Tibial artery (tissue), 4 donors: ENCODE data around the gene ALDH3A2.

Experiments used
- DNase-seq, 2 donors: peaks; one replicate each; pipeline ENCODE4 v3.0.0-alpha.2; 2019
- H3K27ac ChIP-seq, 2 donors: fragments of 200-600 bp; sonication (generic) in 1 of 2; 1 replicate in 1 of 2; 2 replicates in 1 of 2; pipeline ENCODE4 v1.5.1; 2018 to 2019; ENCODE audit warnings: mild to moderate bottlenecking in 1 of 2
- H3K27me3 ChIP-seq, 2 donors: fragments of 200-600 bp; sonication (generic) in 1 of 2; one replicate each; pipeline versions ENCODE4 v1.5.1 to v1.6.0; 2016 to 2019
- H3K36me3 ChIP-seq, 3 donors: fragments of 200-600 bp; sonication (generic) in 2 of 3; one replicate each; pipeline ENCODE4 v1.5.1; 2016 to 2019; ENCODE audit warnings: mild to moderate bottlenecking in 2 of 3
- H3K4me1 ChIP-seq, 4 donors: fragments of 200-600 bp; sonication (generic) in 2 of 4; 1 replicate in 3 of 4; 2 replicates in 1 of 4; pipeline ENCODE4 v1.5.1; 2016 to 2019
- H3K4me3 ChIP-seq, 2 donors: fragments of 200-600 bp; sonication (generic) in 1 of 2; 1 replicate in 1 of 2; 2 replicates in 1 of 2; pipeline ENCODE4 v1.5.1; 2018 to 2019; ENCODE audit warnings: mild to moderate bottlenecking in 2 of 2
- H3K9me3 ChIP-seq, 3 donors: fragments of 200-600 bp; sonication (generic) in 1 of 3; one replicate each; pipeline ENCODE4 v1.5.1; 2016 to 2019
- CTCF ChIP-seq, 2 experiments: fragments of 200-600 bp in 1 of 2; fragments of 450-650 bp in 1 of 2; IDR thresholded peaks; one replicate each; pipeline ENCODE4 v1.5.1; 2017 to 2019; ENCODE audit warnings: antibody characterized with exemption in 2 of 2, mild to moderate bottlenecking in 1 of 2, moderate library complexity in 1 of 2
- intact Hi-C: fragments of 100-400 bp; cut with DNase I; formaldehyde crosslinking; loops from one replicate; pipeline ENCODE4 v1.15.0; 2023; ENCODE audit warnings: low total_unique reads

The ALDH3A2 gene

GRCh38 chr17:19648475-19649273, at the start of gene ALDH3A2:
Gene ALDH3A2, plus strand, starts transcription at chr17:19648751. Its CDS starts 221 bp downstream, at chr17:19648972.
- H3K9me3 ChIP-seq: no peaks in the 10 kb centered on the region
- TF ChIP-seq CTCF (IDR thresholded peaks at IDR 0.05): peak; percentile 9 to 13
- DNase-seq: peak; percentile 98 to 99
- no peaks in the 10 kb centered on the region for H3K27me3 ChIP-seq
- peaks cover 4 to 7% (median 6%) of the 10 kb centered on the region in 3 donors for H3K36me3 ChIP-seq
- peak within 1 kb of the TSS; percentile 69 to 83 for H3K4me3 ChIP-seq
- peaks cover 0 to 68% (median 53%) of the 10 kb centered on the region in 4 donors for H3K4me1 ChIP-seq
- H3K27ac ChIP-seq: peak within 1 kb of the TSS; percentile 90 to 99
- intact Hi-C loops: loop anchor here (5.0 to 10.0 kb wide), 2 partner anchors 74 to 136 kb away; no protein-coding TSS in a partner anchor

GRCh38 chr17:19610311-19610710, 38.2 kb upstream of the ALDH3A2 start:
- intact Hi-C loops: no loop called here
- H3K4me1 ChIP-seq: no peaks in the 10 kb centered on the region
- TF ChIP-seq CTCF (IDR thresholded peaks at IDR 0.05): no peak
- no peak overlapping the region for H3K4me3 ChIP-seq
- DNase-seq: no peak
- no peaks in the 10 kb centered on the region for H3K36me3 ChIP-seq
- no peak overlapping the region for H3K27ac ChIP-seq
- no peaks in the 10 kb centered on the region for H3K9me3 ChIP-seq
- H3K27me3 ChIP-seq: no peaks in the 10 kb centered on the region

- no peak for DNase-seq
- H3K27ac ChIP-seq: no peak overlapping the region
- no peaks in the 10 kb centered on the region for H3K4me1 ChIP-seq
- H3K9me3 ChIP-seq: no peaks in the 10 kb centered on the region
- H3K4me3 ChIP-seq: no peak overlapping the region
- no peak for TF ChIP-seq CTCF (IDR thresholded peaks at IDR 0.05)
- H3K36me3 ChIP-seq: no peaks in the 10 kb centered on the region
- intact Hi-C loops: no loop called here
- no peaks in the 10 kb centered on the region for H3K27me3 ChIP-seq
These were observed 37.7 kb upstream of the ALDH3A2 start for GRCh38 chr17:19610879-19611278.

GRCh38 chr17:19613979-19614378, 34.6 kb upstream of the ALDH3A2 start:
- intact Hi-C loops: no loop called here
- peaks cover 0 to 19% (median 11%) of the 10 kb centered on the region in 3 donors for H3K9me3 ChIP-seq
- no peak overlapping the region for H3K4me3 ChIP-seq
- H3K36me3 ChIP-seq: no peaks in the 10 kb centered on the region
- DNase-seq: no peak
- H3K27me3 ChIP-seq: no peaks in the 10 kb centered on the region
- H3K4me1 ChIP-seq: no peaks in the 10 kb centered on the region
- no peak overlapping the region for H3K27ac ChIP-seq
- no peak for TF ChIP-seq CTCF (IDR thresholded peaks at IDR 0.05)

GRCh38 chr17:19614900-19615299, 33.7 kb upstream of the ALDH3A2 start:
- intact Hi-C loops: no loop called here
- H3K27ac ChIP-seq: no peak overlapping the region

More at GRCh38 chr17:19614900-19615299, 33.7 kb upstream of the ALDH3A2 start:
- no peak for TF ChIP-seq CTCF (IDR thresholded peaks at IDR 0.05)
- no peak for DNase-seq
- Histone ChIP-seq H3K4me3 (no peak overlapping the region), H3K27me3 (no peaks in the 10 kb centered on the region), H3K4me1 (no peaks in the 10 kb centered on the region), H3K36me3 (no peaks in the 10 kb centered on the region), H3K9me3 (peaks cover 0 to 28% (median 20%) of the 10 kb centered on the region in 3 donors)
